Activated naive CD4-positive, alpha-beta T cell treated with anti-CD3 and anti-CD28 coated beads for 36 hours (primary cell): ENCODE measurements around the gene APBA2. TPM values are rescaled to one million over a fixed set of nuclear protein-coding genes. Genes with fewer than 3 reads are reported as not detected.
A peak's percentile ranks its signal among the peaks of the same experiment; 100 is the strongest.

Experiments used
- CTCF ChIA-PET: fragments of 350-600 bp; sonication (Branson Sonifier 250); formaldehyde crosslinking; loops from one replicate; lab custom pipeline; 2021; ENCODE audit warnings: antibody characterized with exemption; lab: Charles Lee
- DNase-seq: peaks from one replicate; pipeline ENCODE4 v3.0.0-alpha.2; 2020
- H3K27ac Mint-ChIP-seq: one replicate; pipeline ENCODE4 v1.8.0; 2021; ENCODE audit warnings: mild to moderate bottlenecking, mixed read lengths
- H3K27me3 Mint-ChIP-seq: one replicate; pipeline ENCODE4 v1.8.0; 2021; ENCODE audit warnings: low read depth, mixed read lengths
- H3K36me3 Mint-ChIP-seq: one replicate; pipeline ENCODE4 v1.8.0; 2021; ENCODE audit warnings: low read depth, mixed read lengths
- H3K4me1 Mint-ChIP-seq: one replicate; pipeline ENCODE4 v1.8.0; 2021; ENCODE audit warnings: low read depth, mixed read lengths
- H3K4me3 Mint-ChIP-seq: one replicate; pipeline ENCODE4 v1.8.0; 2021; ENCODE audit warnings: mild to moderate bottlenecking, moderate library complexity, mixed read lengths
- H3K9me3 Mint-ChIP-seq: one replicate; pipeline ENCODE4 v1.8.0; 2021; ENCODE audit warnings: mixed read lengths
- intact Hi-C: fragments of 100-400 bp; cut with micrococcal nuclease; formaldehyde crosslinking; loops from one replicate; pipeline ENCODE4 v1.15.1; 2023
- total RNA-seq, 2 experiments: library from RNA; stranded (reverse); gene quantifications; one replicate each; pipeline ENCODE4 v1.2.3, GENCODE V29; 2021

APBA2 gene
- total RNA-seq, 2 experiments from 2014 or later, result 16.2 to 18.3 TPM

GRCh38 chr15:28921336-28921735, 35.6 kb downstream of the APBA2 start:
- CTCF ChIA-PET, result interaction anchor here (0.7 to 3.9 kb wide), 9 partner anchors 9 to 181 kb away, joined by 3 to 23 read pairs (median 5); no protein-coding TSS in a partner anchor
- Mint-ChIP-seq H3K4me1 (peaks cover 73% of the 10 kb centered on the region), H3K9me3 (no peaks in the 10 kb centered on the region), H3K4me3 (no peak overlapping the region), H3K36me3 (peaks cover 12% of the 10 kb centered on the region), H3K27ac (no peak overlapping the region), H3K27me3 (no peaks in the 10 kb centered on the region)
- intact Hi-C loops, result loop anchor here (1.0 to 5.0 kb wide), 2 partner anchors 9 to 166 kb away; no protein-coding TSS in a partner anchor
- DNase-seq, result peak; percentile 2

DNA sequence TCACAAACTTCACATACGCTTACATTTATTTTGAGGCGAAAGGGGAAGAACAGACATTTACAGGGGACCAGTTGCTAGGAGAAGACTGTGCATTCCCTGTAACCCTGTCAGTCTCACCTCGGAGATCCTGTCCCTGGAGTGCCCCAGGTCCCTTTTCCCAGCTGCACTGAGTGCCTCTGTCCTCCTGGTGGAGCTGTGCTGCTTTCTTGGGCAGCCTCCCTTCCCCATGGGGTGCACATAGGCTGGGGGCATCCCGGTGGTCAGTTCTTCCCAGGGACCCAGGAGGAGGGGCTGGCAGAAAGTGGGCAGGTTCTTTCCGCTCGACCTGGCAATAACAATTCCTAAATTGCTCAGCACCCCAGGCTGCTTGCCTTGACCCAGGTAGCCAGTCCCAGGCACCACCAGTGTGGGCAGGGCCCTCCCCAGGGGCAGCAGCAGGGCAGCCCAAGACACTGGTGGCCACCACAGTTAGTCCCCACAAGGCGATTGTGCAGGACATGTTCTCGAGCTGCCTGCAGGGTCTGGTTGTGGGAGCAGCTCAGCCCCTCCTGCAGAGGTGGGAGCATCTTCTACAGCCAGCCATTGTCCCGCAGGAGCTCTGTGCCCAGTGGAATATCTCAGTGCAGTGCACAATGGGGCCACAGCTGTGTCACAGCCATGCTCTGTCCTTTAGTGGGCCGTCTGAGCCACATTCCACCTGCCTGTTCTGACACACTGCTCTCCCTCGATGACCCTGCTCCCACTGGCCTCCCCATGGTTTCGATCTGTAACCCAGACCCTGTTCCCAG, 36.3 kb downstream of the APBA2 start:
- peak; percentile 12 for DNase-seq
- Mint-ChIP-seq H3K9me3 (no peaks in the 10 kb centered on the region), H3K4me1 (peaks cover 71% of the 10 kb centered on the region), H3K27me3 (no peaks in the 10 kb centered on the region), H3K4me3 (no peak overlapping the region), H3K27ac (no peak overlapping the region), H3K36me3 (peaks cover 12% of the 10 kb centered on the region)
- intact Hi-C loops, result loop anchor here (1.0 to 5.0 kb wide), 3 partner anchors 10 to 165 kb away; no protein-coding TSS in a partner anchor
- CTCF ChIA-PET, result interaction anchor here (0.5 to 3.9 kb wide), 8 partner anchors 10 to 168 kb away, joined by 3 to 23 read pairs (median 5); no protein-coding TSS in a partner anchor

GRCh38 chr15:28922707-28923012, 36.9 kb downstream of the APBA2 start:
- CTCF ChIA-PET, result interaction anchor here (2.0 to 3.9 kb wide), 4 partner anchors 14 to 167 kb away, joined by 5 to 23 read pairs (median 10); no protein-coding TSS in a partner anchor

GRCh38 chr15:28923726-28924280, 38.0 kb downstream of the APBA2 start:
- intact Hi-C loops, result loop anchor here (1.0 to 5.0 kb wide), 2 partner anchors 14 to 163 kb away; no protein-coding TSS in a partner anchor
- Mint-ChIP-seq H3K4me3 (no peak overlapping the region), H3K9me3 (no peaks in the 10 kb centered on the region), H3K36me3 (peaks cover 15% of the 10 kb centered on the region), H3K4me1 (peaks cover 68% of the 10 kb centered on the region), H3K27ac (no peak overlapping the region), H3K27me3 (no peaks in the 10 kb centered on the region)
- CTCF ChIA-PET, result no interaction called here
- peak; percentile 21 for DNase-seq

More at GRCh38 chr15:28922707-28923012, 36.9 kb downstream of the APBA2 start:
- intact Hi-C loops, result loop anchor here (1.0 to 5.0 kb wide), 3 partner anchors 16 to 165 kb away; no protein-coding TSS in a partner anchor
- Mint-ChIP-seq H3K4me1 (peaks cover 70% of the 10 kb centered on the region), H3K27ac (no peak overlapping the region), H3K9me3 (no peaks in the 10 kb centered on the region), H3K4me3 (no peak overlapping the region), H3K36me3 (peaks cover 12% of the 10 kb centered on the region), H3K27me3 (no peaks in the 10 kb centered on the region)
- peak; percentile 3 for DNase-seq

- no peak for DNase-seq
- intact Hi-C loops, result no loop called here
- CTCF ChIA-PET, result no interaction called here
- Mint-ChIP-seq H3K27me3 (no peaks in the 10 kb centered on the region), H3K4me1 (peaks cover 37% of the 10 kb centered on the region), H3K27ac (no peak overlapping the region), H3K9me3 (no peaks in the 10 kb centered on the region), H3K4me3 (no peak overlapping the region), H3K36me3 (peaks cover 17% of the 10 kb centered on the region)
Observed at GRCh38 chr15:28927043-28927442, 41.3 kb downstream of the APBA2 start.

- H3K4me1 Mint-ChIP-seq, result peaks cover 31% of the 10 kb centered on the region
- CTCF ChIA-PET, result interaction anchor here (1.2 kb wide), 1 partner anchor 9 kb away, joined by 3 read pairs; no protein-coding TSS in a partner anchor
- intact Hi-C loops, result no loop called here
- H3K36me3 Mint-ChIP-seq, result peaks cover 12% of the 10 kb centered on the region
- no peak overlapping the region for H3K27ac Mint-ChIP-seq
- peaks cover 4% of the 10 kb centered on the region for H3K9me3 Mint-ChIP-seq
- no peak overlapping the region for H3K4me3 Mint-ChIP-seq
- DNase-seq, result no peak
- no peaks in the 10 kb centered on the region for H3K27me3 Mint-ChIP-seq
Observed at GRCh38 chr15:28929200-28929599, 43.4 kb downstream of the APBA2 start.

GRCh38 chr15:28930011-28930410, 44.2 kb downstream of the APBA2 start:
- peaks cover 10% of the 10 kb centered on the region for H3K36me3 Mint-ChIP-seq
- no peaks in the 10 kb centered on the region for H3K27me3 Mint-ChIP-seq
- H3K4me3 Mint-ChIP-seq, result no peak overlapping the region
- CTCF ChIA-PET, result interaction anchor here (1.2 kb wide), 1 partner anchor 9 kb away, joined by 3 read pairs; no protein-coding TSS in a partner anchor
- no peak for DNase-seq
- peaks cover 4% of the 10 kb centered on the region for H3K9me3 Mint-ChIP-seq
- H3K27ac Mint-ChIP-seq, result no peak overlapping the region
- intact Hi-C loops, result loop anchor here (10.0 kb wide), 1 partner anchor 895 kb away; the partner anchor contains the start of gene TJP1
- H3K4me1 Mint-ChIP-seq, result peaks cover 29% of the 10 kb centered on the region

DNA sequence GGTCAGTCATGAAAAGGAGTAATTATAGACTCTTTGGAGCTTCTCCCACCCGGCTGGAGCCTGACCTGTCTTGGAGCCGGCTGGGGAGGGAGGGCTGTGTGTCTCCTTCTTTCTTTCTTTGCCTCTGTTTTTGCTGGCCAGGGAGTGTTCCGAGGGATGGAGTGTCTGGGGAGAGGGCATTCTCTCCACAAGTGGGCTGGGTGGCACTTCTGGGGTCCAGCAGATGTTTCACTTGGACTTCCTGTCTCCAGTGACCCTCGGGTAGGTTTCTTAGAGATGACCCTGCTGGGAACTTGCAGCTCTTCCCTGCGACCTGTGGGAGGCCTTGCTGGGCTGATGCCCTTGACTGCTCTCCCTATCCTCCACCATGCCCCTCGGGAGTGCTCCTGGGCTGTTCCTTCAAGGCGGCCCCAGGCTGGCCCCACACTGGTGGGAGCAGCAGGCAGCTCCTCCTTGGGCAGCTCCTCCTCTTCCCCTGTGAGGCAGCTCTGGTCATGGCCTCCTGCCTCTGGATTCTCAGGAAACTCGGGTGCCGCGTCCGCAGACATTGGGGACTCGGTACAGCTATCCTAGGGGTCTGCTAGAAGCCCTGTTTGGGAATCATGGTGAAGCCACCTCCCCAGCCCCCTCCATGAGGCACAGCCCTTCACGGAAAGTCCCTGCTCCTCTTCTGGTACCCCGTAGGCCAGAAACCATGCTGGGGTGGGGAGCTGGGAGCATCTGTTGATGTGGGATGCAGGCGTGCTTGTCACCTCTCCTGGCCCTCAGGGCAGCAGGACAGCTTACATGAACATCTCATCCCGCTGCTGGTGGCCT, 44.9 kb downstream of the APBA2 start:
- no peak overlapping the region for H3K27ac Mint-ChIP-seq
- H3K36me3 Mint-ChIP-seq, result peaks cover 9% of the 10 kb centered on the region
- DNase-seq, result no peak
- H3K9me3 Mint-ChIP-seq, result peaks cover 4% of the 10 kb centered on the region
- CTCF ChIA-PET, result no interaction called here
- H3K4me3 Mint-ChIP-seq, result no peak overlapping the region
- H3K27me3 Mint-ChIP-seq, result no peaks in the 10 kb centered on the region
- H3K4me1 Mint-ChIP-seq, result peaks cover 33% of the 10 kb centered on the region
- intact Hi-C loops, result loop anchor here (10.0 kb wide), 1 partner anchor 894 kb away; the partner anchor contains the start of gene TJP1

GRCh38 chr15:28931828-28932227, 46.1 kb downstream of the APBA2 start:
- peaks cover 41% of the 10 kb centered on the region for H3K4me1 Mint-ChIP-seq
- intact Hi-C loops, result loop anchor here (10.0 kb wide), 1 partner anchor 893 kb away; the partner anchor contains the start of gene TJP1
- H3K36me3 Mint-ChIP-seq, result peaks cover 9% of the 10 kb centered on the region
- no peak overlapping the region for H3K4me3 Mint-ChIP-seq
- CTCF ChIA-PET, result no interaction called here
- no peaks in the 10 kb centered on the region for H3K27me3 Mint-ChIP-seq
- peaks cover 4% of the 10 kb centered on the region for H3K9me3 Mint-ChIP-seq
- peak; percentile 2 for DNase-seq
- no peak overlapping the region for H3K27ac Mint-ChIP-seq

- no peak overlapping the region for H3K27ac Mint-ChIP-seq
- H3K36me3 Mint-ChIP-seq, result peaks cover 9% of the 10 kb centered on the region
- H3K4me3 Mint-ChIP-seq, result no peak overlapping the region
- DNase-seq, result no peak
- intact Hi-C loops, result loop anchor here (10.0 kb wide), 1 partner anchor 892 kb away; the partner anchor contains the start of gene TJP1
- CTCF ChIA-PET, result no interaction called here
- H3K9me3 Mint-ChIP-seq, result peaks cover 4% of the 10 kb centered on the region
- H3K4me1 Mint-ChIP-seq, result peaks cover 43% of the 10 kb centered on the region
- no peaks in the 10 kb centered on the region for H3K27me3 Mint-ChIP-seq
Observed at GRCh38 chr15:28932361-28932760, 46.6 kb downstream of the APBA2 start.

DNA sequence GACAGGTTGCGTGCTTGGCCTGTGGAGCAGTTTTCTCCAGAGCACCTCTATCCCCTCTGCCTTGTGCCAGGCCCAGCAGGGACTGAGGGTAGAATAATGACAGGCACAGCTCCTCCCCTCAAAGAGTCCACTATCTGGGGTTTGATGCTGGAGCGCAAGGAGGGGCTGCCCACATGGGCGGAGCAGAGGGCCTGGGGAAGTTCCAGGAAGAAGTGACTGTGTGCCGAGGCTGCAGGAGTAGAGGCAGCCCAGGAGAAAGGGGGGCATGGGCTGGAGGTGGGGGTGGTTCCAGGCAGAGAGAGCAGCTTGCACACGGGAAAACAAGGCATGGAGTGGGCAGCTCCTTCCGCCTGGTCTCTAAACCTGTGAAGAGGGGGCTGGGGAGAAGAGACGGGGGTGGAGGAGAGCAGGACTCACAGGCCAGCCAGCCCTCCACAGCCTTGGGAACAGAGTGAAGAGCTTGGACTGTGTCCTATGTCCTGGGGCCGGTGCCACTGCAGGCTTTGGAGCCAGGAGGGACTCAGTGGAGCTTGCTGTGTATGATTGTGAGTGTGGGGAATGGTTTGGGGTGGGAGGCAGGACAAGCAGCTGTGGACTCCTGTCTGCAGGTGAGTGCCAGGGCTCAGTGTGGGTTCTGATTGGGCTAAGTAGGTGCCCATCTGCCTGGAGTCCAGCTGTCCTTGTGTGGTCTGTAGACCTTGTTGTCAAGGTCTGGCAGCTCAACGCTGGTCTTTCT, 48.1 kb downstream of the APBA2 start:
- DNase-seq, result peak; percentile 63
- Mint-ChIP-seq H3K4me3 (no peak overlapping the region), H3K36me3 (peaks cover 7% of the 10 kb centered on the region), H3K4me1 (peaks cover 50% of the 10 kb centered on the region), H3K27ac (no peak overlapping the region), H3K9me3 (peaks cover 4% of the 10 kb centered on the region), H3K27me3 (no peaks in the 10 kb centered on the region)
- intact Hi-C loops, result loop anchor here (10.0 kb wide), 1 partner anchor 891 kb away; the partner anchor contains the start of gene TJP1
- CTCF ChIA-PET, result no interaction called here
